ENCODE measurements around the gene CXCL17.

Gene CXCL17

GRCh38 chr19:42402376-42403116 is 40.2 kb downstream of the CXCL17 start:
- no peak overlapping the region for H3K27ac ChIP-seq
- peaks cover 13% of the 10 kb centered on the region for H3K27me3 ChIP-seq
- H3K4me1 ChIP-seq (ENCODE audit: control insufficient read depth in 1 of 2, insufficient read depth in 1 of 2, low read depth in 1 of 2, low read length in 1 of 2) = peaks cover 14 to 17% of the 10 kb centered on the region in 2 experiments
- TF ChIP-seq CTCF (IDR thresholded peaks at IDR 0.05) = no peak
- no peak overlapping the region for H3K4me3 ChIP-seq (ENCODE audit: low read depth in 1 of 2, low read length in 1 of 2)
- H3K9me3 ChIP-seq = no peaks in the 10 kb centered on the region
- peaks cover 50% of the 10 kb centered on the region for H3K36me3 ChIP-seq

DNA sequence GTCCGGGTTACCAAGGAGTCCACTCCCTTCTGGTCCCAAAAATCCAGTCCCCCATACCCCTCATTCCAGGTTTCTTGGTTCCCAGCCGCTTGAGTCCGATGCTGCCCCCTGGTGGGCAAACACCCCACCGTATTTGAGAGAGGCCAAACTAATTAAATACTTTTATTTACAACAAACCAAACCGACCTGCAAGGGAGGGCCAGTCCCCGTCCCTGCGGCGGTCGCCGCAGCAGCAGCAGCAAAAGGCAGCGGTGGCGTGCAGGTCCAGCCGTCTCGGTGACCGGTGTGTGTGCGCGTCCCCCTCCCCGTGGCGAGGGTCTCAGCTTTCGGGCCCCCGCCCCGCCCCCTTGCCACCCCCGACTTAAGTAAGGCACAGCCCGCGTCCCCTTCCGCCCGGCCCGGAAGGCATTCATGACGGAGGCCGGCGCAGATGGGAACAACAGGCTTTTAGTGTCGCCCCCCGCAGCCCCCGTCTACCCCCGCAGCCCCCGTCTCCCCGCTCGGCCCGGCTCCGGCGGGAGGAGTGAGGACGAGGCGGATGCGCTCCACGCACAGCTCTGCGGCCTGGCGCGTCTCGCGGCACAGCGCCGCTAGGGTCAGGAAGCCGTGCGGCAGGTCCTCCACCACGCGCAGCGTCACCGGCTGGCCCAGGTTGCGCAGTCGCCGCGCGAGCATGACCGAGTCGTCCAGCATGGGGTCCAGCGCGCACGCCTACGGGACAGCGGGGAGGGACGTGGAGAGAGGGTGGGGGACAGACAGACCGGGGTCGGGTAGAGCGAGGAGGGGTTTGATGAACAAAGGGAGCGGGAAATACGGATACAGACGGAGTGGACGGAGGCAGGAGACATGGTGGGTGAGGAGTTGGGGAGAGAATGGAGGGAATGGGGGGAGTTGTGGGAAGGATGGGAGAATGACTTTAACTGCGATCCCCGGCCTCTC is 41.1 kb downstream of the CXCL17 start:
- Histone ChIP-seq H3K9me3 (no peaks in the 10 kb centered on the region), H3K4me1 (ENCODE audit: control insufficient read depth in 1 of 2, insufficient read depth in 1 of 2, low read depth in 1 of 2, low read length in 1 of 2) (peaks cover 19 to 24% of the 10 kb centered on the region in 2 experiments), H3K4me3 (ENCODE audit: low read depth in 1 of 2, low read length in 1 of 2) (peak overlapping the region in 1 of 2 experiments; percentile 59), H3K27me3 (peaks cover 13% of the 10 kb centered on the region), H3K27ac (peak overlapping the region; percentile 41), H3K36me3 (peaks cover 41% of the 10 kb centered on the region)
- TF ChIP-seq CTCF (IDR thresholded peaks at IDR 0.05) = peak; percentile 51

DNA sequence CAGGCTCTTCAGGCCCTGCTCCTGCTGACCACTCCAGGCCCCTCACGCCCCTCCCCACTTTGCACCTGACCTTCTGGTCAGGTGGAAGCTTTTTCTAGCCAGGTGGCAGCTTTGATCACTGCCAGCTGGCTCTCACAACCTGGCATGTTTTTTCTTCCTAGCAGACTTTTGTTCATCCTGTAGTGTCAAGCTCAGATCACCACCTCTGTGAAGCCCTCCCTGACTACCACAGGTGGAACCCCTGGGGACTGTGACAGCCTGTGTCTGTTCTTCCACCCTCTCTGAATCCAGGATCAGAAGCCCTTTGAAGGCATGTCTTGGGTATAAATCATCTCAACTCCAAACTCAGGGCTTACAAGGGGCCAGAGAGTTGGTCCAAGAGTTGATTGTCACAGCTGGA is 42.3 kb downstream of the CXCL17 start:
- H3K4me3 ChIP-seq (ENCODE audit: low read depth in 1 of 2, low read length in 1 of 2) = no peak overlapping the region
- H3K36me3 ChIP-seq = peaks cover 29% of the 10 kb centered on the region
- H3K4me1 ChIP-seq (ENCODE audit: control insufficient read depth in 1 of 2, insufficient read depth in 1 of 2, low read depth in 1 of 2, low read length in 1 of 2) = peaks cover 31 to 33% of the 10 kb centered on the region in 2 experiments
- TF ChIP-seq CTCF (IDR thresholded peaks at IDR 0.05) = no peak
- H3K9me3 ChIP-seq = no peaks in the 10 kb centered on the region
- H3K27ac ChIP-seq = no peak overlapping the region
- H3K27me3 ChIP-seq = peaks cover 13% of the 10 kb centered on the region

- Histone ChIP-seq H3K27me3 (peaks cover 13% of the 10 kb centered on the region), H3K36me3 (peaks cover 3% of the 10 kb centered on the region), H3K4me3 (ENCODE audit: low read depth in 1 of 2, low read length in 1 of 2) (peak overlapping the region; percentile 73 to 77), H3K9me3 (no peaks in the 10 kb centered on the region), H3K4me1 (ENCODE audit: control insufficient read depth in 1 of 2, insufficient read depth in 1 of 2, low read depth in 1 of 2, low read length in 1 of 2) (peaks cover 33 to 36% of the 10 kb centered on the region in 2 experiments), H3K27ac (peak overlapping the region; percentile 88)
- no peak for TF ChIP-seq CTCF (IDR thresholded peaks at IDR 0.05)
Measured at GRCh38 chr19:42397263-42398166, 45.2 kb downstream of the CXCL17 start.
